Left kidney (tissue), 2 donors: Measurements from ENCODE around the gene PACS1. TPM values are rescaled to one million over a fixed set of nuclear protein-coding genes. Genes with fewer than 3 reads are reported as not detected.

Experiments used
- DNase-seq: peaks from one replicate; pipeline ENCODE4 v3.0.0-alpha.2; 2013
- polyA plus RNA-seq: library from polyadenylated mRNA; unstranded; fragments of 120-200 nt; gene quantifications from one replicate; pipeline ENCODE4 v1.2.1, GENCODE V29; 2013; ENCODE audit not compliant: insufficient read length

The PACS1 gene
- polyA plus RNA-seq, 1 donor: 61.5 TPM

- no peak for DNase-seq
Measured at GRCh38 chr11:66048547-66049323, 21.3 kb upstream of the PACS1 start, which contains the start of gene GAL3ST3. Gene GAL3ST3 (minus strand): TSS chr11:66049161. CDS start chr11:66045415, 3,746 bp downstream.

- no peak for DNase-seq
Measured at GRCh38 chr11:66050581-66051231, 19.4 kb upstream of the PACS1 start.

GRCh38 chr11:66051371-66051765, 18.7 kb upstream of the PACS1 start:
- no peak for DNase-seq

- DNase-seq: peak; percentile 96
Measured at GRCh38 chr11:66051766-66052663, 18.1 kb upstream of the PACS1 start, which contains the start of gene SF3B2. Gene SF3B2 (plus strand): TSS chr11:66052364. CDS start chr11:66052385, 21 bp downstream.

GRCh38 chr11:66052664-66052982, 17.4 kb upstream of the PACS1 start:
- no peak for DNase-seq

GRCh38 chr11:66055021-66055420, 15.1 kb upstream of the PACS1 start:
- DNase-seq: no peak

- no peak for DNase-seq
Measured at GRCh38 chr11:66056501-66056900, 13.6 kb upstream of the PACS1 start.

- no peak for DNase-seq
Measured at GRCh38 chr11:66059966-66060680, 9.9 kb upstream of the PACS1 start.

GRCh38 chr11:66061268-66061667, 8.8 kb upstream of the PACS1 start:
- DNase-seq: no peak

- DNase-seq: no peak
Measured at GRCh38 chr11:66062408-66062807, 7.7 kb upstream of the PACS1 start.

GRCh38 chr11:66063900-66064299, 6.2 kb upstream of the PACS1 start:
- DNase-seq: no peak

- DNase-seq: no peak
Measured at GRCh38 chr11:66064571-66064970, 5.5 kb upstream of the PACS1 start.

GRCh38 chr11:66066751-66067150, 3.3 kb upstream of the PACS1 start:
- no peak for DNase-seq

- DNase-seq: no peak
Measured at GRCh38 chr11:66067640-66068039, 2.4 kb upstream of the PACS1 start.

- DNase-seq: peak; percentile 72
Measured at GRCh38 chr11:66068154-66068821, 1.8 kb upstream of the PACS1 start.

- no peak for DNase-seq
Measured at GRCh38 chr11:66068923-66069714, 953 bp upstream of the PACS1 start.

GRCh38 chr11:66070604-66071380, 720 bp downstream of the PACS1 start:
- no peak for DNase-seq

GRCh38 chr11:66071381-66071801, 1.3 kb downstream of the PACS1 start:
- DNase-seq: no peak

GRCh38 chr11:66072081-66072480, 2.0 kb downstream of the PACS1 start:
- DNase-seq: no peak

- DNase-seq: no peak
Measured at GRCh38 chr11:66072518-66072917, 2.4 kb downstream of the PACS1 start.
